GM18907 (cell line): ENCODE results near the gene MAST4.
"Not testable (repeated sequence)": the region's sequence is repeated elsewhere in the genome, so short reads cannot be mapped to it uniquely, and the experiment has no call there.

Source experiments
- ATAC-seq: cut with Tn5 transposase; IDR thresholded peaks from one replicate; pipeline ENCODE4 v1.9.1; 2021; ENCODE audit warnings: mild to moderate bottlenecking, moderate library complexity; ENCODE audit not compliant: unreplicated experiment

MAST4 gene

DNA sequence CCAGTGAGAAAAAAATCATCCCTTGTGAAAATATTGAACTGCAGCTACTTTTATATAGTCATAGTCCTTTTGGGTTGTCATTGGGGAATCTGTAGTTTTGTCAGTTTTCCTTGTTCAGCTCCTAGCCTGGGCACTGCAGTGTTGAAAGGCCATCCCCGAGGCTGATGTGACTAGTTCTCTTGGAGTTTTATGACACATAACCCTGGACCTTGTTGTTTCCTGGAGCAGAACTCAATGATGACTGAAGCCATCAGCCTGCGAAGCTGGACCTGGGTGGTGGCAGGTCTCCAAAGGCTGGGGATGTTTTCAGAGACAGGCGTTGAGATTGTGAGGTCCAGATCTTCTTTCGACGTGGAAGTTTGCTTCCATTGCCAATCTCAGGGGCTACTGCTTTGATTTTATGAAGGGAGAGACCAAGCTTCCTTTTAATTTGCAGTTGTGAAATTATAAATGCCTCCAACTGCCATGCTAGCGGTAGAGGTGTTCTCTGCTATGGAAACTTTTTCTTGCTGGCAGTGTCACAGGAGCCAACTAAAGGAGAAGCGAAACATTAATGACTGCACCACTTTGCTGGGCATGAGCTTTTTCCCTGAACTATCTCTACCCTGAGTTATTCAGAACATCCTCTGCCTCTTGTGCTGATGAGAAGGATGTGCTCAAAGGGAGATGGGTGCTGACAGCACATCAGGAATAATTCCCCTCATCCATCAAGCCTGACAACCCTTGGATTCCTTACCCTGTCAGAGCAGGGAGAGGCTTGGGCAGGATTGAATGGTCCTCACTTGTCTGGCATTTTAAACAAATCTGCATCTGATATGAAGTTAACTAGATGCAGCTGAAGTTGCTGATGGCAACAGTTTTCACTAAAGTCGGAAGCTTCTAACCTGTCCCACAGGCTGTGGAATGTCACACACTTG is 209.6 kb downstream of the MAST4 start:
- ATAC-seq, result no peak

DNA sequence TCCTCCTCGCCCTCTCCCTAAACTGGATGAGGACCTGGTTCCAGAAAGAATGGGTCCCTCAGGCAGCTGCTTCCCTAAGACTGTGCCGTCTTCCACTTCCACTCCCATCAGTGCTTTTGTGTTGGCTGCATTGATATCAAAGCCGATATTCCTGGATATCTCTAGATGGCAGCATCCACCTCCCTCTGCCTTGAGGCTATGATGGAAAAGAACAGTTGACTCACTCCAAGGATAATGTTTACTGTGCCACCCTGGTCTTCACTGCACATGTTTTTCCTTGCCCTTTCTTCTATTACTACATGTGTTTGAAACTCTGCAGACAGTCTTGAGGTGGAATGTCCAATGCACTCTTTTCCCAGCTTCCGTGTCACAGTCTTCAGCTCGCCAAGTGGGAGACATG is 211.6 kb downstream of the MAST4 start:
- no peak for ATAC-seq

DNA sequence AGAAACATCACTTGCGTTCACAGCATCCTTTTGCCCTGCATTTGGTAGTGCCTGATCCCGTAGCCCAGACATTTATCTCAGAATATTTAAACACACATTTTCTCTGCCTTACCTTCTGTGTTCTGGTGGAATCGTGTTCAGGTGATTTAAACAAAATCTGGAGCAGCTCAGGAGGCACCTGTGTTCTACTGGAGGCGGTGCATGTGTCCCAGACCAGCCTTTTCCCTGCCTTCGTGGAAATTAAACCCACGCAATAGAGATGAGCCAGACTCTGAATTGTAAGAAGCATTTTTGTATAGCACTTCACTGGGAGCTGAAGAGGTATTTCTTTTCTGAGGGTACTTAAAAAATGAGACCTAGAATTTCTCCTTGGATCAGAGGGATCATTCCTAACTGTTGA is 212.5 kb downstream of the MAST4 start:
- ATAC-seq, result no peak

DNA sequence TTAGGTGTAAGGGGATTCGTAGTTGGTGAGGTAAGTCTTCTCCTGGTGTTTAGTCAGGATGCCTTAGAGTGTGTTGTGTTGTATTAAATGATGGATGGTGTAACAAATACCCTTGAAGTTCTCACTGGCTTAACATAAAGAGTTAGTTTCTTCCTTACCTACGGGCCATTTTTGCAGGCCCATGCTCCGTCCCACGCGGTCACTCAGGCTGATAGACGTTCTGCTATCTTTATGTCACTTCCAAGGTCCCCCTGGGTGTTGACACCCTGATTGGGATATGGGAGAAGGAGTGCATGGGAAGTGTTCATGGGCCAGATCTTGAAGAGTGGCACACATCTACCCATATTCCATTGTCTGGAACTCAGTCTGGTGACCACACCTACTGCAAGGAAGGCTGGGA is 214.0 kb downstream of the MAST4 start:
- no peak for ATAC-seq

DNA sequence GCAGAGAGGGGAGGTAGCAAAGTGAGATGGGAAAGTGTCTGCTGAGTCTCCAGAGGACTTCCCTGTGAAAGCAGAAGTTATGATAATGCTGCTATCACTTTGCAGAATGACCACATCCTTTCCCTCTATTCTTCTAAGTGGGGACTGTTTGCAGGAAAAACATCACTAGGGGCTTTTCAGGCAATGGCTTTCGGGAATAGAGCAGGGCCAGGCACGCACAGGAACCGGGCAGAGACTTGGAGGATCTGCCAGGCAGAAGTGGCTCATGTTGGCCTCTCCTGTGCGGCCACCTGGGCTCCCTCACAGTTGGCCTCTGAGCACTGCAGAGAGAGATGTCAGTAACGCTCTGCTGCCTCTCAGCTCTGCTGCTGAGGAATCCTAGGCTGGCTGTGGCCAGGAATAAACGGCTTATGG is 214.7 kb downstream of the MAST4 start:
- ATAC-seq, result no peak

DNA sequence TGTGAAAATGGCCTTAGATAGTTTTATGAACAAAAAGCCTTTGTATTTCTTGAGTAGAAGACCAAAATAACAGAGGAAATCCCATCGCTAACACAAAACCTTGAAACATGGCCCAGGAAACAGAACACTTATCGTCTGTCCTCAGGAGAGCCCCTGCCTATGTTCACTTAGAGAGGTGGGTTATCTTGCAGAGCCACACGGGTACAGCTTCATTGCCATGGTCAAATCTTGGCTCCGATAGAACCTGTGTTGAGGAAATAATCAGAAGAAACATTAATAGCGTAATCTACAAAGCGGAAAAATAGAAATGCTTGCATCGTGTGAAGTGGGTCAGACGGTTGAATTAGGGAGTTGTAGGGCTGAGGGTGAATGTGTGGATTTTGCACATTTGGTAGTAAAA is 216.1 kb downstream of the MAST4 start:
- ATAC-seq, result no peak

DNA sequence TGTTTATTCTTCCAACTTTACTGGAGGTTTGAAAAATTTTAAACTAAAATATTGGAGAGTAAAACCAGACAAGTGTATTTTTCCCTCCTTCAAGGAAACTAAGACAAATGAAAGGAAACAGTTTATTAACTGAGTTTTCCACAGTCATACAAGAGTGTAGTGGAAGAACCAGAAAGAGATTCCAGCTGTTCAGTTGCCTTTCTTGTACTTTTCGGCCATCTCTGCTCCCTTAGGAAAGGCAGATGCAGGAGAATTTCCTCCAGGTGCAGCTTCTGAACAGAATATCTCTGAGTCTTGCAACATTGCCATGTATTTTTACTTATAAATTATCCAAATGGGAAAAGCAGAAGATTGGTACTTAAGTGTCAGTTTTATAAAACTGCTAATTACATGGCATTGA is 217.1 kb downstream of the MAST4 start:
- no peak for ATAC-seq

DNA sequence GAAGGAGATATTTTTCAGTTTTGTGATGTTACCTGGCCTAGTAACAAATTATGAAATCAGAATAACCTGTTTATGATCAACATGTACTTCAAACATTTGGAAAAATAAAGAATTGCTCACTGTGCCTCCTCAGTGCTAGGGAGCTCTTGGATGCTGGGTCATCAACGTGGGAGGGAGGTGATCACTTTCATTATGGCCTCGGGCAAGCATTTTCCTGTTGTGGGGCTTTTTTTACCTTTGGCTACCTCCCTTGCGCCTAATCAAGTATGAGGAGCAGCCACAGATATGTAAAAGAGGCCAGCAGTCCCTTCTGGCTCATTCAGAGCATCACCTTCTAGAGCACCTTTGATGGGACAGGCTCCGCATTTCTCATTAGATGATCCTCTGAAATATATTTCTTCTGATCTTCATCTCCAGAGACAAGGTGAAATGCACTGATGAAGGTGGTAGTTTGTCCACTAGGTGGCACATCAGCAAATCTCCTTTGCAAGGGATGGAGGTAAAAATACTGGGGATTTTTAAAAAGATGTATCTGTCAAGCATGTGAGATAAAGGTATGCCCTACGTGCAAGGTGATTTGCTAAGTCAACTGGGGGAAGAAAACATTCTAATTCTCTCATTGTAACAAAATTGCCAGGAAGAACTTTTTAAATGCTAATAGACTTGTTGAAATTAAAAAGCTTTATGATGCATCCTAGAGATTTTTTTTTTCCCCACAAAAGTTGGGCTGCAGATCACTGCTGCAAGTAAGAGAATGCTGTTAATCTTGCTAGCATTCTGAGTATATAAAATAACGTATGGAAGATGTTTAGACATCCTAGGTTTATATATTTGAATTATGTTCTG is 218.2 kb downstream of the MAST4 start:
- peak; percentile 57 for ATAC-seq

DNA sequence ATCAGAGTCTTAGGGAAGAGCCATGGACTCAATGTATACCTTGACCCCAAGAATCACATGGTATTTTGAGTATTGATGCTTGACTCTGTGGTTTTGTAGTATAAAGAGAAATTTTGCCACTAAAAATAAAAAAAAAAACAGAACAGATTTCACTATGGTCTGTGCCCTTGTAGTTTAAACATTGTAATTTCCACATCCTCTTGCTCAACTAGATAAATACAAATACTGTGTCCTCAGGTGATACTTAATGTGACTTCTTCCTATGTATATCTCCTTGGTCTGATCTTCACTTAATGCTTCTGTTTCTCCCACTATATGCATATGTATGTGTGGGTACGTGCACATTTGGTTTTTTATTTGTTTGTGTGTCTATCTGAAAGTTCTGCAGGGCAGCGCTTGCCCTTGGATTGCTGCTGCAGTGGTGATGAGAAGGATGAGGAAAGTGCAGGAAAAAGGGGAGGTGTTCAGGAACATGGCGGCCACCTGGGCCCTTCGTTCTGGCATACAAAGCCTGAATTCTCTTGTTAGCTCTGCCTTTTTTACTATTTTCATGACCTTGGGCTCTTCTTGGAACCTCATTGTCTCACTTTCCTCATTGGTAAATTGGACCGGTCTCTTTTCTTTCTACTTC is 222.2 kb downstream of the MAST4 start:
- ATAC-seq, result no peak

DNA sequence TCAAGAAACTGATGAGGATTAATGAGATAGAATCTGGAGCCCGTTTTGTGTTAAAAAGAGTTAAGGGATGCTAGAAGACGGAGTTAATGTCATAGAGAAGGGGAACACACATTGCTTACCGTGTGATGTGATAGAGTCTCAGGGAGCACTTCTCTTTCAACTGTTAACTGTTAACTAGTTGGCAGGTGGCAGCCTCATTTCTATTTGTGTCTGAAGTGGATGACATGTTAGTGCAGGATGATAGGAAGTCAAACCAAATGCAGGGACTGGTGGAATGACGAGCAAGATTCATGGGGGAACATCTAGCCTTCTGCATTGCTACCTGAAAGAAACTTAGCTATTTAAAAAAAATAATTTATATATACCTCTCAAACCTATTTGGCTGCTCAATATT is 222.7 kb downstream of the MAST4 start:
- ATAC-seq, result no peak

DNA sequence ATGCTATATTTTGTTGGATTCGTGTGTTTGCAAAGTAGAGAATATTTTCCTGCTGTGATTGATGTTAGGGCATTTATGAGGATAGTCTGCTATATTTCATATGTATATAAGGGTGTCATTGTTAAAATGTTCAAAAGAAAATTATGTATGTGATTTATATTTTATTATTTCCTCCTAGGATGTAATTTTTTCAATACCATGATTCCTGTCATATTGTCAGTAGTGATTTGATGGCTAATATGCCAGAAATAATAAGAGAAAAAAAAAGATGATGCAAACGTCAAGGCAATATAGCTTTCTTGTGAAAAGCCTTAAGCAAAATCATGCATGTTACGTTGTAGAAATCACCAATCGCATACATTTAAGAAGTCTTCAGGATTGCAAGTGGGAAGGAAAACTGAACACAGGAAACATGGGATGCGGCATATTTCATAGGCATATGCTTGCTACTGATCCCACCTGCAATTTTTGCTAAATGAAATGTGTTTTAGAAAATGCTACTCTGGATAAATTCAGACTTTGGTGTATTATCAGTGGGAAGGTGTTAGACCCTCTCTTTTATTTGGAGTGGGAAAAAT is 224.5 kb downstream of the MAST4 start:
- no peak for ATAC-seq

DNA sequence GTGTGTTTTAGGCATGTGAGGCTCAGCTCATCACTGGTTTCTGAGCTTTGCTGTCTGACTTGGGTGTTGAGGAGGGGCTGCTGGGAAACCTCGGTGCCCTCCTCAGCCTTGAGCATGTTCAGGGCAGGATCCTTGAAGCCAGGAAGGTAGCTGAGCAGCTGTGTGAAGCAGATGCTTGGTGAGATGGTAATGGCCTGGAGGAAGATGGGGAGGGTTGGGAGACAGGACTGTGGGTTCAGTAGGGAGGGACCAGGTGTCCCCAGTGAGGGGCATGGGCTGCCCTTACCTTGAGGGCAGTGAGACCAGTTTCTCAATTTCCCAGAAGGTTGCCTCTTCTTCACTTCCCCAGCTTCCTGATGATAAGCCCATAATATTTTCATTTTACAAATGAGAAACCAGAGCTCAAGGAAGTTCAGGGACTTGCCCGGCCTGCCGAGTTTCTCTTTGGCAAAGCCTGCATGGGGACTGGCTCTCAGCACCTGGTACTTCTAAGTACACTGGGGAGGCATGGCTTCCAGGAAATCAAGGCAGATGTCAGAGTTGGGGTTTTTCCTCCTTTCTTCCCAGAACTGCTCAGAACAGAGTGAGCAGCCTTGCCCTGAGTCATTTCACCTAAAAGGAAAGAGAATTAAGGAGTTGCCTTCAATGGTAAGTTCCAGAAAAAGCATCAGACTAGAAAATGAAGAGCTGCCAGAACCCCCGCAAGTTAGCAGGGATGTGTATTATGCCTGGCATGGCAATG is 225.7 kb downstream of the MAST4 start:
- ATAC-seq, result no peak

DNA sequence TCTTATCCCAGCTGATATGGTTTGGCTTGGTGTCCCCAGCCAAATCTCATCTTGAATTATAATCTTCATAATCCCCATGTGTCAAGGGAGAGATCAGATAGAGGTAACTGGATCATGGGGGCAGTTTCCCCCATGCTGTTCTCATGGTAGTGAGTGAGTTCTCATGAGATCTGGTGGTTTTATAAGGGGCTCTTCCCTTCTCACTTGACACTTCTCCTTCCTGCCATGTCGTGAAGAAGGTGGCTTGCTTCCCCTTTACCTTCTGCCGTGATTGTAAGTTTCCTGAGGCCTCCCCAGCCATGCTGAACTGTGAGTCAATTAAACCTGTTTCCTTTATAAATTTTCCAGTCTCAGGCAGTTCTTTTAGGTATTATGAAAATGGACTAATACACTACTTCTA is 226.7 kb downstream of the MAST4 start:
- not testable (repeated sequence) for ATAC-seq

DNA sequence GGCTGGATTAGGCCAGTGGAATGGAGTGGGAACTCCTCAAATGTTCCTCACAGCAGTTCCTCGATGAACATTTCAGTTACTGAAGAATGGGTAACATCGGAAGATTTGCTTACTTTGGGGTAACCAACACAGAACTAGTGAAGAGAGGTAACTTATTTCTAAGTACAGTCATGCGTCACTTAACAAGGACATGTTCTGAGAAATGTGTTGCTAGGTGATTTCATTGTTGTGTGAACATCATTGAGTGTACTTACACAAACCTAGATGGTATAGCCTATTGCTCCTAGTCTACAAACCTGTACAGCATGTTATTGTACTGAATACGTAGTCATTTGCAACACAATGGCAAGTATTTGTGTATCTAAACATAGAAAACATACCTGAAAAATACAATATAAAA is 228.3 kb downstream of the MAST4 start:
- no peak for ATAC-seq

DNA sequence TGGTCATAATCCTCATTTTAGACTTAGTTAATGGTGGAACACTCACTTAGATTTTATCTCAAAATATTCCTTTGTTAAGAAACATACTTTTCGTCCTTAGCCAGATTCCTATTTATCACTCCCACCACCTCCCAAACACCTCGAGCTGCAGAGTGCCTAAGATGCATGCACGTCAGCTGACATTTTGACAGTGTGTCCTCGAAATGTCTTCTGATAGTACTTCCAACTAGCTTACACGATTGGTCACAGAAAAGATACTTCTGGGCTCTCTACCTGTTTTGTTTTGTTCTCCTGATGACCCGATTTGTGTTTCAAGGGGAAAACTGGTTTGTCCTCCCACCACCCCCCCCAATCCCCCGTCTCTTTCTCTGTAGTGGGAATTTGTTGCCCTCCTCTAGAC is 230.1 kb downstream of the MAST4 start:
- ATAC-seq, result no peak

DNA sequence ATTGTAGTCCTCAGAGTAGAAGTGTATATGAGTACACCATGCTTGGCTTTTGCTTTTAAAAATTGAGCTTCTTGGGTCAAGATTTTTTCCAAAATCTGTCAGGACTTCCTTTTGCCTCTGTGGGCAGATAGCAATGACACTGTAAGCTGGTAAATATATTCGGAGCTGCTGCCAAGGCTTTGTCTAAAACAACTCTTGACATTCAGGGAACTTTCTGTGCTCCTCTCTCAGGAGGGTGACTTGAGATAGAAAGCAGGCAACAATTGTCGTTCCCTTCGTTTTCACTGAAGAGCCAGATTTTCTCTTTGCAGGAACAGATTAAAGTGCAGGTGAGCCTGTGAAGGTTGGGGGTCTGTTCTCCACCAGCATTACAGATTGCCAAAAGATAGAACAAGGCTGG is 230.5 kb downstream of the MAST4 start:
- no peak for ATAC-seq

DNA sequence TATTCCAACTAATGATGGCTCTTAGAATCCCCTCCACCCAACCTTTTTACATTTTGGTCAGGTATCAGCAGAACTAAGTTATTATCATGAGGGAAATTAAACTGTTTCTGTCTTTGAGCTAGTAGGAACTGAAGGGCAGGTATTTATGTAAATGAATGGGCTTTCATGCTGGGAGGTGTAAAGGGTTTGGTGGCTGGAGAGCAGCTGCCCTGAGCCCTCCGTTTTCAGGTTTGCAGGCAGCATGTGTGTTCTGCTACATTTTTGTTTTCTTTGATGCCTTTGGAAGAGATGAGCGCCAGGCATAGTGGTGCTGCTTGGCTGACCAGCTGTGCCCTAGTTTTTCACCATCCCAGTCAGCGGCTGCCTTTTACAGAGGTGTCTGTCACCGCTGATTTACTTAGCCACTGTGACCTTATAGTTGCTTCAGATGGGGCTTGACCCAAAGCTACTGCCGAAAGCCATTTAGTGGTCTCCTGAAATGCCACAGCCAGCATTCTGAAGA is 231.9 kb downstream of the MAST4 start:
- peak; percentile 24 for ATAC-seq

DNA sequence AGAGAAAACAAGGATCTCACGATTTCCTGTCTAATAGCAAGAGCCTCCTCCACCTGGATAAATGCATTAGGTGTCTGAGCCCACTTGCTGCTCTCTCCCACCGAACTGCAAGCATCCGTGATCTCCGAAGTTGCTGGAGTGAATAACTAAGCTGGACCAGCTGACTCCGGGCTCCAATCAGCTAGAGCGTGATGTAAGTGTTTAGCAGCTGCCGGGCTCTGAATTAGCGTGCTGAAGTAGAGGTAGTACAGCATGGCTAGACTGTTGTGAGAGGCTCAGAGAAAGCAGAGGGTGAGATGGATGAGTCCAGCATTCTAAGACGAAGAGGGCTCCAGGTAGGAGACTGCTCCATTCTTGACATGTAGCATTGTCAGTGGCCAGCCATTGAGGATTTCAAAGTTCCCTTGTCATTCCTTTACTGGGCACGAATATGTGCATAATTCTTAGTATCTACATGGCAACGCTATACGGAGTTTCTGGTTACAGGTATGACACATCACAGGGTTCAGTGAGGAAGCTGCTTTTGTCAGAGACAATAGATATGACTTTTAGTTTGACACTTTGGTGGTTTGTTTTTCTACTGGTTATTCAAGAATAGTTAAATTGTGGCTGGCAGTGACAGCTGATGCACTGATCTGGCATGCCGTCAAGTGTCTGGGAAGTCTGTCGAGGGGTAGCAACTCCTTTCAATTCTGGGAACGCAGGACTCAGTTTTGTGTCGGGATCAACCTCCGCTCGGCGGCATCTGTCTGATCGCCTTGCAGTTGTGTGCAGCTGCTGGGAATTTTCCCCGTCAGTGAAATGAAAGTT is 232.6 kb downstream of the MAST4 start:
- peak; percentile 67 for ATAC-seq

DNA sequence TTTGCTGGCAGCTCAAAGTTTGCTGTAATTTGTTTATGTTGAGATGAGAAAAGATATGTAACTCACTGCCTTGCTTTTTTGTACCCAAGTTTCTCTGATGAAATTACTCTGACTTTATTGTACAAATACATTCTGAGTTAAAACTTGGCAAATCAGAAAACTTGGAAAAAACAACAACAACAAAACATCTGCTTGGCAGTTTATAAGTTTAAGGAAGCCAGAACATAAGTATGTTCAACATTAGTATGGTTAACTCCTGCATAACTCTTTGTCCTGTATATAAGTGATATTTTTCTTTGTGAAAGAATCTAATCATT is 233.1 kb downstream of the MAST4 start:
- ATAC-seq, result no peak

DNA sequence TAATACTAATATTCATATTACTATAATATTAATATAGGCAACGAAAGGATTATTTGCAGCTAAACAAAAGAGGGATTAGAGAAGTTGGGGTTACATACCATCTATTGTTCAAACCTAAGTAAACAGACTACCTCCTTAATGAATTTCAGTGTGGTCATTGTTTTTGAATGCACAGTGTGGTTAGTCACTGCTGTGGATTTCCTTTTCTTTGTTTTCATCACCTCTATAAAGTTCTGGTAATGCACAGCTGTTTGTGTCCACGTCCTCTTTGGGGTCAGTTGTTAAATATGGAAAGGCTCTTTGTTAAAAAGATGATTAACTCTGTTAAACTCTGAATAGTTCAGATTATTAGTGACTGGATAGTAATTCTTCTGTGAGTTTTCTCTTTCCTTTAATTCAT is 233.6 kb downstream of the MAST4 start:
- no peak for ATAC-seq
